ENCODE results near the gene SERPINA12. TPM values are rescaled to one million over a fixed set of nuclear protein-coding genes. Genes with fewer than 3 reads are reported as not detected.

SERPINA12 gene
- total and polyA plus RNA-seq, 4 donors, result not detected

- 86 to 92% methylated on average over 14 of the region's 14 CpGs for WGBS, 2 donors
- no peaks in the 10 kb centered on the region for H3K36me3 ChIP-seq (ENCODE audit: control insufficient read depth in 4 of 4, insufficient read depth in 4 of 4, low read length in 4 of 4)
- H3K4me3 ChIP-seq, result no peak overlapping the region
- TF ChIP-seq CTCF (IDR thresholded peaks at IDR 0.05; ENCODE audit: control extremely low read depth, extremely low read depth), result no peak
- no peak overlapping the region for H3K9ac ChIP-seq (ENCODE audit: insufficient read depth in 1 of 2, low read length in 2 of 2)
- no peak for ATAC-seq (ENCODE audit: insufficient read depth, low FRiP score)
- no peak overlapping the region for H3K27ac ChIP-seq (ENCODE audit: low read depth in 1 of 2, low read length in 1 of 2)
- H3K4me1 ChIP-seq (ENCODE audit: control insufficient read depth in 5 of 5, insufficient read depth in 5 of 5, low read length in 5 of 5), result peaks cover 0 to 1% (median 0%) of the 10 kb centered on the region in 5 donors
- no peak for DNase-seq
- H3K27me3 ChIP-seq (ENCODE audit: control insufficient read depth in 3 of 3, insufficient read depth in 3 of 3, low read length in 2 of 3), result no peaks in the 10 kb centered on the region
- peaks cover 0 to 4% (median 0%) of the 10 kb centered on the region in 4 donors for H3K9me3 ChIP-seq (ENCODE audit: control insufficient read depth in 4 of 4, insufficient read depth in 3 of 4, low read length in 3 of 4)
Measured at GRCh38 chr14:94548131-94548998, 39.1 kb upstream of the SERPINA12 start.

- Histone ChIP-seq H3K4me3 (no peak overlapping the region), H3K9ac (ENCODE audit: insufficient read depth in 1 of 2, low read length in 2 of 2) (no peak overlapping the region), H3K4me1 (ENCODE audit: control insufficient read depth in 5 of 5, insufficient read depth in 5 of 5, low read length in 5 of 5) (peaks cover 0 to 1% (median 0%) of the 10 kb centered on the region in 5 donors), H3K9me3 (ENCODE audit: control insufficient read depth in 4 of 4, insufficient read depth in 3 of 4, low read length in 3 of 4) (peaks cover 0 to 4% (median 0%) of the 10 kb centered on the region in 4 donors), H3K27me3 (ENCODE audit: control insufficient read depth in 3 of 3, insufficient read depth in 3 of 3, low read length in 2 of 3) (no peaks in the 10 kb centered on the region), H3K36me3 (ENCODE audit: control insufficient read depth in 4 of 4, insufficient read depth in 4 of 4, low read length in 4 of 4) (no peaks in the 10 kb centered on the region), H3K27ac (ENCODE audit: low read depth in 1 of 2, low read length in 1 of 2) (no peak overlapping the region)
- DNase-seq, result no peak
- WGBS, 2 donors, result 78 to 82% methylated on average over 4 of the region's 4 CpGs
- no peak for TF ChIP-seq CTCF (IDR thresholded peaks at IDR 0.05; ENCODE audit: control extremely low read depth, extremely low read depth)
- no peak for ATAC-seq (ENCODE audit: insufficient read depth, low FRiP score)
Measured at GRCh38 chr14:94547726-94548125, 38.5 kb upstream of the SERPINA12 start.

- H3K9ac ChIP-seq (ENCODE audit: insufficient read depth in 1 of 2, low read length in 2 of 2), result no peak overlapping the region
- DNase-seq (no peak), ATAC-seq (ENCODE audit: insufficient read depth, low FRiP score) (no peak)
- no peak for TF ChIP-seq CTCF (IDR thresholded peaks at IDR 0.05; ENCODE audit: control extremely low read depth, extremely low read depth)
- no peaks in the 10 kb centered on the region for H3K27me3 ChIP-seq (ENCODE audit: control insufficient read depth in 3 of 3, insufficient read depth in 3 of 3, low read length in 2 of 3)
- H3K4me1 ChIP-seq (ENCODE audit: control insufficient read depth in 5 of 5, insufficient read depth in 5 of 5, low read length in 5 of 5), result peaks cover 0 to 1% (median 0%) of the 10 kb centered on the region in 5 donors
- H3K36me3 ChIP-seq (ENCODE audit: control insufficient read depth in 4 of 4, insufficient read depth in 4 of 4, low read length in 4 of 4), result no peaks in the 10 kb centered on the region
- 90 to 92% methylated on average over 8 of the region's 8 CpGs for WGBS, 2 donors
- H3K4me3 ChIP-seq, result no peak overlapping the region
- H3K27ac ChIP-seq (ENCODE audit: low read depth in 1 of 2, low read length in 1 of 2), result no peak overlapping the region
- peaks cover 0 to 4% (median 0%) of the 10 kb centered on the region in 4 donors for H3K9me3 ChIP-seq (ENCODE audit: control insufficient read depth in 4 of 4, insufficient read depth in 3 of 4, low read length in 3 of 4)
Measured at GRCh38 chr14:94547151-94547680, 37.9 kb upstream of the SERPINA12 start.
